Fibroblast of villous mesenchyme (primary cell): ENCODE results near the gene MATN4. TPM values are rescaled to one million over a fixed set of nuclear protein-coding genes. Genes with fewer than 3 reads are reported as not detected.
"Not testable (repeated sequence)": the region's sequence is repeated elsewhere in the genome, so short reads cannot be mapped to it uniquely, and the experiment has no call there.

Experiments used
- DNase-seq: peaks from one replicate; pipeline ENCODE4 v3.0.0-alpha.2; 2010; ENCODE audit warnings: low read depth
- H3K4me3 ChIP-seq: 2 replicates; pipeline ENCODE4 v1.5.1; 2011; ENCODE audit warnings: low read depth, mild to moderate bottlenecking, low read length
- total RNA-seq: library from RNA; depleted of rRNA; stranded (reverse); fragments of >200 nt; gene quantifications from 2 replicates; pipeline ENCODE4 v1.2.3, GENCODE V29; 2012
- TF ChIP-seq, protein P1 (sequence below): IDR thresholded peaks from 2 replicates; pipeline ENCODE4 v1.5.1; 2012; ENCODE audit warnings: low read depth, mild to moderate bottlenecking, low read length; ENCODE audit not compliant: insufficient read depth

The MATN4 gene, protein sequence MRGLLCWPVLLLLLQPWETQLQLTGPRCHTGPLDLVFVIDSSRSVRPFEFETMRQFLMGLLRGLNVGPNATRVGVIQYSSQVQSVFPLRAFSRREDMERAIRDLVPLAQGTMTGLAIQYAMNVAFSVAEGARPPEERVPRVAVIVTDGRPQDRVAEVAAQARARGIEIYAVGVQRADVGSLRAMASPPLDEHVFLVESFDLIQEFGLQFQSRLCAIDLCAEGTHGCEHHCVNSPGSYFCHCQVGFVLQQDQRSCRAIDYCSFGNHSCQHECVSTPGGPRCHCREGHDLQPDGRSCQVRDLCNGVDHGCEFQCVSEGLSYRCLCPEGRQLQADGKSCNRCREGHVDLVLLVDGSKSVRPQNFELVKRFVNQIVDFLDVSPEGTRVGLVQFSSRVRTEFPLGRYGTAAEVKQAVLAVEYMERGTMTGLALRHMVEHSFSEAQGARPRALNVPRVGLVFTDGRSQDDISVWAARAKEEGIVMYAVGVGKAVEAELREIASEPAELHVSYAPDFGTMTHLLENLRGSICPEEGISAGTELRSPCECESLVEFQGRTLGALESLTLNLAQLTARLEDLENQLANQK
- total RNA-seq = not detected in 2 replicates

DNA sequence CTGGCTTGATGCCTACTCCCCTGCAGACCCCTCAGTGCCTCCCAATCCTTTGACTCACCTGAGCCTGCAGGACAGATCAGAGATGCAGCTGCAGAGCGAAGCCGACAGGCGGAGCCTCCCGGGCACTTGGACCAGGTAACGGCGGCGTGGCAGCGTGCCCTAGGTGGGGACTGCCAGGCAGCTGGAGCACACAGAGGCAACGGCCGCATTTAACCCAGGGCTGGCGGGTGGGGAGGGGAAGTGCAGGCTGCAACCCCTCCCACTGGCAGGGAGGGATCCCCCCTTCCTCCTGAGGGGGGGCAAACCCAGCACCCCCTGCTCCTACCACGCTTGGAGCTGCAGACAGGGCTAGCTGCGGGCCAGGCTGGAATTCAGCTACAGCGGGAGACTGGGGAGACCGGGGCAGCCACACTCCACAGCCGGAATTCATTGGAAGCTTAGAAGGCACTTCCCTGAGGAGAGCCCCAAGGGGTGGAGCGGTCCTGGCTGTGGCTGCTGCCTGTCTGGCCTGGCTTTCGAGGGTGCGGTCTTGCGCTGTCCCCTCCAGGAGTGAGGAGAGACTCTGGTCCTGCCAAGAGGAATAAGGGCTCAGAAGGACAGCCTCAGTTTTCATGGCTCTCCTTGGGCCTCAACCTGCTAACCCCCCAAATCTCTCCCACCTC is at the start of gene MATN4:
Gene MATN4, minus strand, starts transcription at position 183 of the 662 bp plus-strand sequence. CDS start 2,717 bp downstream, outside the sequence.
- TF ChIP-seq, protein P1, sequence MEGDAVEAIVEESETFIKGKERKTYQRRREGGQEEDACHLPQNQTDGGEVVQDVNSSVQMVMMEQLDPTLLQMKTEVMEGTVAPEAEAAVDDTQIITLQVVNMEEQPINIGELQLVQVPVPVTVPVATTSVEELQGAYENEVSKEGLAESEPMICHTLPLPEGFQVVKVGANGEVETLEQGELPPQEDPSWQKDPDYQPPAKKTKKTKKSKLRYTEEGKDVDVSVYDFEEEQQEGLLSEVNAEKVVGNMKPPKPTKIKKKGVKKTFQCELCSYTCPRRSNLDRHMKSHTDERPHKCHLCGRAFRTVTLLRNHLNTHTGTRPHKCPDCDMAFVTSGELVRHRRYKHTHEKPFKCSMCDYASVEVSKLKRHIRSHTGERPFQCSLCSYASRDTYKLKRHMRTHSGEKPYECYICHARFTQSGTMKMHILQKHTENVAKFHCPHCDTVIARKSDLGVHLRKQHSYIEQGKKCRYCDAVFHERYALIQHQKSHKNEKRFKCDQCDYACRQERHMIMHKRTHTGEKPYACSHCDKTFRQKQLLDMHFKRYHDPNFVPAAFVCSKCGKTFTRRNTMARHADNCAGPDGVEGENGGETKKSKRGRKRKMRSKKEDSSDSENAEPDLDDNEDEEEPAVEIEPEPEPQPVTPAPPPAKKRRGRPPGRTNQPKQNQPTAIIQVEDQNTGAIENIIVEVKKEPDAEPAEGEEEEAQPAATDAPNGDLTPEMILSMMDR = no peak
- no peak within 1 kb of the TSS for H3K4me3 ChIP-seq
- DNase-seq = no peak

DNA sequence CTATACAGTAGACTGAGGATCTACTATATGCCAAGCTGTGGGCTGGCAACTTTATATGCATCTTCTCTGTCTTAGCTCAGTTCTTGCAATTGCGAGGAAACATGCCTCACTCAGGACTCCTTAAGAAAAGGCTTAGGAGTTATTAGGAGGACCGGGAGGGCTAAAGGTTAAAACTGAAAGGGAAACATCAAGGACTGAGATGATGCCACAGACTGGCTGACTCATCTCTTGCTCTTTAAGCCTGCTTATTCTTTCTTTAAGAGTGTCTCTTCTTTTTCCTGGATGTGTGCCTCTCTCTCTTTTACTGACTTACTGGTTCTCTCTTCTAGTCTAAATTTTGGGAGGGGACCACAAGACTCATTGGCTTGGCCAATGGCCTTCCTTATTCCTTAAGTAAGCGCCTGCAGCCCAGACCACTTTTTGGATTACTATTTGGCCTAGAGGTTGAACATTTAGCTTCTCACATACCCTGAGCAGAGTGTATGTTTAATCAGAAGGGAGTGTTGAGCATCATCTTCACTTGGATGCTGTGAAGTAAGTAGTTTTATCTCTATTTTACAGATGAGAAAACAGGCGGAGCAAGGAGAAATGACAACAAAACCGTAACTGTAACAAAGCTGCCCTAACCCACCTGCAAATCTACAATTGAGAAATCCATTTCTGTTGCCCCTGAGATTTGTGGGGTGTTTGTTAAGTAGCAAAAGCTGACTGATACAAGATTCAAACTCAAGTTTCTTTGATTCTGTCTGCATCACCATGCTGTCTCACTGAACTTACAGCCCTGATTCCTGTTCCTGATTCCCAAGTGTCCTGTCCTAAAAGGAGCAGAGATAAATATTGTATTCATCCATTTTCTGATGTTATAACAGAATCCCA is 47.3 kb upstream of the MATN4 start:
- peak; percentile 96 for DNase-seq
- H3K4me3 ChIP-seq = no peak overlapping the region
- TF ChIP-seq, protein P1 = no peak

DNA sequence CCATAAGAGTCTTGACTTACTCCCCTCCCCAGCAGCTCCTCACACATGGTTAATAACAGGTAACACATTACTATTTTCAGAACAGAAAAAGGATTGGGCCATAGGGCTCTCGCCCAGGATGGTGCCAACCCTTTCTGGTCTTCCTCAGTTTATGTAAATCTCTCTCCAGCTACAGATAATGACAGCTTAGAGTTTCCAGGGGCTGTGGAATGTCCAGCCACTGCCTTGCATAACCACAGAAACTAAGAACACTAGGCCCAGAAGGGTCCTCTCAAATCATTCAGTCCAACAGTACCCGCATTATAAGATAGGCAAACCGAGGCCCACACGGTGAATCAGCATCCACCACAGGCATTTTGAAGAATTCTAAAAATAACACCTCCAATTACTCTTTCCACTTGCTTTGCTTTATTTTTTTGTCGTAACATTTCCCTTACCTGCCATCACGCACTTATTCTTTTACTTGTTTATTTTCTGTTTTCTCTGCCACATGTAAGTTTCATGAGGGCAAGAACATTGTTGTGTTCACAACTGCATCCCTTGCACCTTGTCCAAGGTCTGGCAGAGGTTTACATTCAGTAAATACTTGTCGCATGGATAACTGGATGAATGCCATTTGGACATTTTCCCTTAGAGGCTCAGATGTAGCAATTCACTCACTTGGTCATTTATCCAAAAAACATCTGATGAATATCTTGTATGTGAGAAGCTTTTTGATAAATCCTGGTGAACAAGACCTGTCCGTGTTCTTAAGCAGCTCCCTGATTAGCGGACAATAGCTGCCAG is 46.5 kb upstream of the MATN4 start:
- TF ChIP-seq, protein P1 = no peak
- H3K4me3 ChIP-seq = no peak overlapping the region
- peak; percentile 66 for DNase-seq

DNA sequence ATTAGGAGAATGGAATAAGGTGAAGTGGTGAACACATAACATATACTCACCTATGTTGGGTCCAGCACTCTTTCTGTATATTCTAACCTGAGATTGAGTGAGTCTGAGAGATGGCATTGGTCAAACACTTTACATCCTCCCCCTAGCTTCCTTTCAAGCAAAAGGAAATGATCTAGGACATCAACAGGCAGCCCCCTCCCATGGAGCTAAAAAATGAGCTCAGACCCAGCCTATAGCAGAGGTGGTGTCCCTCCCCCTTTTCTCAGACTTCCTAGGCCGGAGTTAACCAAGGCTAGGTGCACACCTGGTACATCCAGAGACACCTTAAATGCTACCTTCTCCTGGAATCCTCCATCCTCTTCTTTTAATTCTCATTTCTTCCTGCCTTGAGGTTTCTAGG is 45.6 kb upstream of the MATN4 start:
- no peak for DNase-seq
- no peak overlapping the region for H3K4me3 ChIP-seq
- TF ChIP-seq, protein P1 = no peak

DNA sequence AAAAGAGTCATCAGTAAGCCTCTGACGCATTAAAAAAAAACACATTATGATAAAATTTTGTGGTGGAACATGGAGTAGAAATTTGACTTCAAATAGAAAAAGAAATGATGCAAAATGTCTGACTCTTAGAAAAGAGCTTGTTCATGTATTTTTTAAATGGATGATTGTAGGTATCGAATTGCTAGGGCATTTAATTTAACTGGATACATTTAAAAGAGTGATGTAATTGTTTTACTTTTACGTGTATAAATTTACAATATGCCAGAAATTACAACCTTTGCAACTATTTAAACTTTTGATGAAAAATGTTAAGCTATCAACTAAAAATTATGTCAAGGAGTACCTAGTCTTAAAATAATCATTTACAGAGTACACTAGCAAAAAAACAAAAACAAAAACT is 44.6 kb upstream of the MATN4 start:
- no peak overlapping the region for H3K4me3 ChIP-seq
- TF ChIP-seq, protein P1 = no peak
- DNase-seq = no peak

DNA sequence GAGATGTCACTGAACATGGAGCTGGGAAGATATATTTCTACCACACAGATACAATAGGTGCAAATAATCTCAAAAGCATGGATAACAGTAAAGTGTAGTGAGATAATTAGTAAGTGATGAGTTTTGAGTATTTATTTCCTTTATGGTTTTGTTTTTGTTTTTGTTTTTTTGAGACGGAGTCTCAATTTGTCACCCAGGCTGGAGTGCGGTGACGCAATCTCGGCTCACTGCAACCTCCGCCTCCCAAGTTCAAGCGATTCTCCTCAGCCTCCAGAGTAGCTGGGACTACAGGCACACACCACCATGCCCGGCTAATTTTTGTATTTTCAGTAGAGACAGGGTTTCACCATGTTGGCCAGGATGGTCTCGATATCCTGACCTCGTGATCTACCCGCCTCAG is 42.7 kb upstream of the MATN4 start:
- not testable (repeated sequence) for DNase-seq, H3K4me3 ChIP-seq
